ENCODE measurements around the gene GBP7.
"Not testable (repeated sequence)": the region's sequence is repeated elsewhere in the genome, so short reads cannot be mapped to it uniquely, and the experiment has no call there.

The GBP7 gene

GRCh38 chr1:89170170-89171066 is 5.4 kb downstream of the GBP7 start:
- no peak for DNase-seq (ENCODE audit: low spot score)

- DNase-seq (ENCODE audit: low spot score) = no peak
Observed at GRCh38 chr1:89169166-89169565, 6.6 kb downstream of the GBP7 start.

- DNase-seq (ENCODE audit: low spot score) = no peak
Observed at GRCh38 chr1:89167590-89168230, 8.1 kb downstream of the GBP7 start.

DNA sequence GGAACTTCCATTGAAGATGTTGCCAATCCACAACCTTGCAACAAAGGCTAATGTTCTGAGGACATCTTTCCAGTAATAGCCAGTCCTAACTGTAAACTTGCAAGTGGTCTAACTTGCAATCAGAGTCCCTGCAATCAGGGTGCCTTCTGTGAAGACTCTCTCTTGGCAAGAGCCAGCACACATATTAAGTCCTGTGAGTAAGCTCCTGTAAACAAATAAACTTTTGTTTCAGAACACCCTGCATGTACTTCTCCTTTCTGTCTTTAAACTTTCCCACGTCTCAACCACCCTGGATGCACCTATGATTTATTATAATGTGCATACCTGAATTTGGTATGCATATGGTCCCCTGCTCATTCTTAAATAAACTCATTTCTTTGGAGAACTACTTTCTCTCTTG is 9.1 kb downstream of the GBP7 start:
- no peak for DNase-seq (ENCODE audit: low spot score)

- no peak for DNase-seq (ENCODE audit: low spot score)
Observed at GRCh38 chr1:89165811-89166210, 10.0 kb downstream of the GBP7 start.

DNA sequence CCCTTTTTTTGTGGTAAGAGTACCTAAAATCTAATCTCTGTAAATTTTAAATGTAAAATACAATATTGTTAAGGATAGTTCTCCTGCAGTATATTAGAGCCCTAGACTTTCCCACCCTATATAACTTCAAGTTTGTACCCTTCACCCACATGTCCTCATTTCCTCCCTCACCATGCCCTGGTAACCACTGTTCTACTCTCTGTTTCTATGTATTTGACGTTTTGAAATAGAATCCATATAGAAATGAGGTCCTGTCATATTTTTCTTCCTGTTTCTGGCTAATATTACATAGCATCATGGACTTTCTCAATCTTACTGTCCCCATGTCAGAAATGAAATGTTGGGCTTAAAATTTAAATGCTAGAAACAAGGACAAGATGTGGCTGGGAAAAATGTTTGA is 24.8 kb downstream of the GBP7 start:
- DNase-seq (ENCODE audit: low spot score) = no peak

GRCh38 chr1:89149976-89150375 is 25.8 kb downstream of the GBP7 start:
- DNase-seq (ENCODE audit: low spot score) = no peak

- DNase-seq (ENCODE audit: low spot score) = no peak
Observed at GRCh38 chr1:89149229-89149628, 26.6 kb downstream of the GBP7 start.

- no peak for DNase-seq (ENCODE audit: low spot score)
Observed at GRCh38 chr1:89147678-89148658, 27.8 kb downstream of the GBP7 start.

- DNase-seq (ENCODE audit: low spot score) = no peak
Observed at GRCh38 chr1:89146721-89147120, 29.1 kb downstream of the GBP7 start.

GRCh38 chr1:89143484-89143883 is 32.3 kb downstream of the GBP7 start:
- no peak for DNase-seq (ENCODE audit: low spot score)

- DNase-seq (ENCODE audit: low spot score) = no peak
Observed at GRCh38 chr1:89142160-89142559, 33.6 kb downstream of the GBP7 start.

GRCh38 chr1:89133747-89134146 is 42.1 kb downstream of the GBP7 start:
- DNase-seq (ENCODE audit: low spot score) = no peak

GRCh38 chr1:89130716-89131115 is 45.1 kb downstream of the GBP7 start:
- no peak for DNase-seq (ENCODE audit: low spot score)

DNA sequence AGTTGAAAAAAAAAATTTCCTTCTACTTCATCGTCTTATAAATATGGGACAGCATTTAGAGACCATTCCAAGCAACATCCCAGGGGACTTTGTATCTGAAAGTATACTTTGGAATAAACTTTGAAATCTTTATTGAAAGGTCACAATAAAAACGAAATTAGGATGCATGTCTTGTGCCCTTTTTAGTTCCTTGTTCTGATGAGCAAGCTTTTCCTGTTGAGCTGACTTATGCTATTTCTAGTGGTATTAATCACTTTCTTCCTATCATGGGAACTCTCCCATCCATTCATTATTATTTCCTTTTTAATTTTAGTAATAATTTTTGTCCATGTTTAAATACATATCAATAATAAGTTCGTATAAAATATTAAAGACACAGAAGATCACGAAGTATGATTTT is 45.9 kb downstream of the GBP7 start:
- no peak for DNase-seq (ENCODE audit: low spot score)

DNA sequence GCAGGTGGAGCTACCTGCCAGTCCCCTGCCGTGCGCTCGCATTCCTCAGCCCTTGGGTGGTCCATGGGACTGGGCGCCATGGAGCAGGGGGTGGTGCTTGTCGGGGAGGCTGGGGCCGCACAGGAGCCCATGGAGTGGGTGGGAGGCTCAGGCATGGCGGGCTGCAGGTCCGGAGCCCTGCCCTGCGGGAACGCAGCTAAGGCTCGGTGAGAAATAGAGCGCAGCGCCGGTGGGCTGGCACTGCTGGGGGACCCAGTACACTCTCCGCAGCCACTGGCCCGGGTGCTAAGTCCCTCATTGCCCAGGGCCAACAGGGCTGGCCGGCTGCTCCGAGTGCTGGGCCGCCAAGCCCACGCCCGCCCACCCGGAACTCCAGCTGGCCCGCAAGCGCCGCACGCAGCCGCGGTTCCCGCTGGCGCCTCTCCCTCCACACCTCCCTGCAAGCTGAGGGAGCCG is 47.8 kb downstream of the GBP7 start:
- DNase-seq (ENCODE audit: low spot score) = not testable (repeated sequence)

- not testable (repeated sequence) for DNase-seq (ENCODE audit: low spot score)
Observed at GRCh38 chr1:89126602-89127565, 48.9 kb downstream of the GBP7 start.

- no peak for DNase-seq (ENCODE audit: low spot score)
Observed at GRCh38 chr1:89125913-89126580, 49.8 kb downstream of the GBP7 start, which contains the start of gene GBP2. GBP2 (minus strand) TSS chr1:89126114; CDS start chr1:89121966, 4,148 bp downstream.

GRCh38 chr1:89125240-89125912 is 50.4 kb downstream of the GBP7 start:
- DNase-seq (ENCODE audit: low spot score) = no peak

DNA sequence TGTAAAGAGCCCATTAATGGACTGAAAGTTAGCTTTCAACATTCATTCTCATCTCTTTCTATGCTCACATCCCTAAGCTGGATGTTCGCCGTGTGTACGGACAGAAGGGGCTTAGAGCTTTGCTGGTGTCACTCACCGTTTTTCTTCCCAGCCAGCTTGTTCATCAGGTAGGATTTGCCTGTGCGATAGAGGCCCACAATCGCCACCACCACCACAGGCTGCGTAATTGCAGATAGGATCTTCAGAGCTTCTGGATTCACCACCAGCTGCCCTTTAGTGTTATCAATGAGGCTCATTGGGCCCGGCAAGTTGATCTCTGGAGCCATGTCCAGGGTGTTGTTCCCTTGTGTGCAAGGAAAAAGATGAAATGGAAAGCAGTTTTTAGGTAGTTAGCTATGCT is 54.2 kb downstream of the GBP7 start:
- no peak for DNase-seq (ENCODE audit: low spot score)
